K562 (cell line): ENCODE data around the gene HCST. TPM values are rescaled to one million over a fixed set of nuclear protein-coding genes. Genes with fewer than 3 reads are reported as not detected.

Source experiments
- ATAC-seq: fragments of 200-7000 bp; cut with Tn5 transposase; 3 replicates; pipeline ENCODE4 v1.9.1; 2020; ENCODE audit warnings: moderate library complexity
- BruUV-seq: library from RNA; stranded (reverse); fragments of 400-500 nt; replicated peaks from 2 replicates; lab custom pipeline; 2021; lab: Mats Ljungman, UMichigan
- CTCF ChIA-PET: fragments of 300-600 bp; formaldehyde crosslinking; extraction: SDS; loops from one replicate; lab custom pipeline; 2021; ENCODE audit warnings: low intra/inter-chr PET ratio; lab: Yijun Ruan, JAX
- POLR2A ChIA-PET: fragments of 300-600, 350-650 bp; sonication (Branson Sonifier 250); formaldehyde crosslinking; extraction: SDS; loops from one replicate; lab custom pipeline; 2021; ENCODE audit warnings: antibody characterized with exemption, inconsistent platforms; lab: Yijun Ruan, JAX
- DNase-seq, 4 experiments: peaks; one replicate each; pipeline versions ENCODE4 v3.0.0 to v3.0.0-alpha.2; 2011 to 2018; ENCODE audit warnings: low spot score in 3 of 4, mixed read lengths in 3 of 4; ENCODE audit errors: extremely low read depth in 1 of 4
- FAIRE-seq: peaks from 2 replicates; lab custom pipeline; 2011; peaks lifted over from hg19 to GRCh38; lab: Jason Lieb, UNC
- H2AFZ ChIP-seq: 2 replicates; pipeline ENCODE4 v1.6.0; 2011; ENCODE audit warnings: low read depth, low read length, control low read depth, inconsistent platforms
- H3K27ac ChIP-seq: fragments of 200-600 bp; 3 replicates; pipeline ENCODE4 v1.8.0; 2011; ENCODE audit warnings: low read depth, mild to moderate bottlenecking, control low read depth, inconsistent platforms, low read length, moderate library complexity, mixed read lengths; ENCODE audit errors: extremely low read depth
- H3K27me3 ChIP-seq, 2 experiments: fragments of 300-600 bp in 1 of 2; 2 replicates in 1 of 2; 3 replicates in 1 of 2; pipeline versions ENCODE4 v1.6.0 to v1.8.0; 2011; ENCODE audit warnings: inconsistent platforms in 2 of 2, low read length in 2 of 2, mild to moderate bottlenecking in 1 of 2, mixed read lengths in 1 of 2, moderate library complexity in 1 of 2; ENCODE audit not compliant: control insufficient read depth in 2 of 2, insufficient read depth in 2 of 2
- H3K36me3 ChIP-seq: fragments of 300-600 bp; 3 replicates; pipeline ENCODE4 v1.8.0; 2011; ENCODE audit warnings: mild to moderate bottlenecking, low read length, inconsistent platforms; ENCODE audit not compliant: control insufficient read depth, insufficient read depth
- H3K4me1 ChIP-seq, 2 experiments: fragments of 200-600 bp in 1 of 2; replicated peaks in 1 of 2; 2 replicates in 1 of 2; 3 replicates in 1 of 2; pipeline versions ENCODE4 v1.5.1 to v1.8.0; 2011; ENCODE audit warnings: inconsistent platforms in 2 of 2, low read length in 2 of 2, mild to moderate bottlenecking in 1 of 2, mixed read lengths in 1 of 2, moderate library complexity in 1 of 2; ENCODE audit not compliant: control insufficient read depth in 2 of 2, insufficient read depth in 2 of 2
- H3K4me2 ChIP-seq: 2 replicates; pipeline ENCODE4 v1.6.1; 2011; ENCODE audit warnings: low read length, control low read depth, inconsistent platforms, mixed read lengths; ENCODE audit not compliant: insufficient read depth
- H3K4me3 ChIP-seq: fragments of 200-600 bp; sonication (generic), shearing (Covaris generic); 2 replicates; pipeline ENCODE4 v1.5.1; 2016; ENCODE audit warnings: control low read depth, inconsistent platforms
- H3K79me2 ChIP-seq: fragments of 200-600 bp; 3 replicates; pipeline ENCODE4 v1.8.0; 2011; ENCODE audit warnings: low read length, inconsistent platforms; ENCODE audit not compliant: control insufficient read depth, insufficient read depth
- H3K9ac ChIP-seq, 2 experiments: 2 replicates each; pipeline versions ENCODE4 v1.6.0 to v1.6.1; 2011; ENCODE audit warnings: low read depth in 2 of 2, low read length in 2 of 2, control low read depth in 1 of 2, inconsistent platforms in 1 of 2, mild to moderate bottlenecking in 1 of 2, mixed read lengths in 1 of 2; ENCODE audit not compliant: insufficient read depth in 1 of 2
- H3K9me1 ChIP-seq: one replicate; pipeline ENCODE4 v1.6.0; 2011; ENCODE audit warnings: inconsistent platforms, mild to moderate bottlenecking, low read length, moderate library complexity; ENCODE audit not compliant: control insufficient read depth, insufficient read depth
- H3K9me3 ChIP-seq: replicated peaks from 2 replicates; pipeline ENCODE4 v1.5.1; 2011; ENCODE audit warnings: low read depth, low read length, inconsistent platforms; ENCODE audit not compliant: control insufficient read depth, insufficient read depth
- H4K20me1 ChIP-seq: replicated peaks from 2 replicates; pipeline ENCODE4 v1.6.1; 2011; ENCODE audit warnings: low read length, inconsistent platforms, mixed read lengths; ENCODE audit not compliant: control insufficient read depth, insufficient read depth
- HDAC3 ChIP-seq: fragments of 450-650 bp; IDR thresholded peaks from 2 replicates; pipeline ENCODE4 v1.6.1; 2018; ENCODE audit warnings: borderline replicate concordance, mild to moderate bottlenecking, moderate library complexity; ENCODE audit not compliant: partially characterized antibody
- HSF4 ChIP-seq: fragments of 250-450 bp; sonication (Bioruptor Pico); IDR thresholded peaks from 2 replicates; pipeline ENCODE4 v2.1.2; 2022; ENCODE audit warnings: mild to moderate bottlenecking, moderate library complexity, borderline replicate concordance
- KLF13 ChIP-seq: fragments of 450-650 bp; IDR thresholded peaks from 2 replicates; pipeline ENCODE4 v1.6.1; 2016; ENCODE audit warnings: missing genetic modification characterization, low read depth, mild to moderate bottlenecking, missing compliant biosample characterization, moderate library complexity, borderline replicate concordance
- NFXL1 ChIP-seq: fragments of 450-650 bp; formaldehyde crosslinking; IDR thresholded peaks from 2 replicates; pipeline ENCODE4 v1.4.0; 2021; ENCODE audit warnings: mild to moderate bottlenecking
- RBM25 ChIP-seq: fragments of 200-400 bp; formaldehyde crosslinking; IDR thresholded peaks from 2 replicates; pipeline ENCODE4 v1.6.1; 2018; ENCODE audit warnings: low read length, low read depth, moderate library complexity; ENCODE audit not compliant: severe bottlenecking
- ZFP30 ChIP-seq: fragments of 250-450 bp; sonication (Bioruptor Pico); IDR thresholded peaks from 2 replicates; pipeline ENCODE4 v1.8.0; 2022; ENCODE audit warnings: moderate library complexity, mild to moderate bottlenecking, inconsistent platforms, borderline replicate concordance
- ZNF133 ChIP-seq: fragments of 250-450 bp; sonication (Bioruptor Pico); IDR thresholded peaks from 2 replicates; pipeline ENCODE4 v1.4.0; 2020; ENCODE audit warnings: mild to moderate bottlenecking
- ZNF324 ChIP-seq: fragments of 250-450 bp; sonication (Bioruptor Pico); IDR thresholded peaks from 2 replicates; pipeline ENCODE4 v1.4.0; 2020; ENCODE audit warnings: mild to moderate bottlenecking
- ZNF384 ChIP-seq: IDR thresholded peaks from 2 replicates; pipeline ENCODE4 v1.6.1; 2012; ENCODE audit warnings: low read depth, low read length, improper control_type of control experiment
- WGBS: fragments of 100-300 bp; shearing (Covaris generic); methylation state at CpG from one replicate; pipeline ENCODE4 v1.1.6; 2016; ENCODE audit warnings: low coverage, mixed read lengths; ENCODE audit not compliant: insufficient coverage; ENCODE audit errors: missing lambda C conversion rate; 5-methylcytosine and 5-hydroxymethylcytosine counted together
- in situ Hi-C: fragments of 300-500 bp; cut with MboI; formaldehyde crosslinking; loops from 4 replicates; pipeline ENCODE4 v1.15.0; 2018; ENCODE audit warnings: inconsistent platforms, mixed read lengths
- intact Hi-C: fragments of 100-400 bp; cut with micrococcal nuclease; formaldehyde crosslinking; loops from 2 replicates; pipeline ENCODE4 v1.14.2; 2022
- polyA plus RNA-seq, 8 experiments: library from polyadenylated mRNA; depleted of rRNA in 4 of 8; stranded (reverse) in 5 of 8; unstranded in 3 of 8; fragments of >200 nt; fragmentation: Nextera tagmentation in 2 of 8; fragmentation: Illumina TruSeq in 1 of 8; extraction: Ambion mirVana in 2 of 8; extraction: Trizol in 1 of 8; gene quantifications; 2 replicates each; pipeline versions ENCODE4 v1.2.1 to v1.2.3, GENCODE V29; 2011 to 2014; ENCODE audit warnings: inconsistent platforms in 1 of 8, missing spikeins in 1 of 8
- total RNA-seq, 7 experiments: library from RNA; depleted of rRNA in 6 of 7; stranded (reverse); fragments of >200 nt in 6 of 7; fragmentation: Illumina TruSeq in 2 of 7; extraction: Trizol in 2 of 7; gene quantifications; 2 replicates each; pipeline versions ENCODE4 v1.2.1 to v1.2.3, GENCODE V29; 2011 to 2021; ENCODE audit warnings: low replicate concordance in 1 of 7
- TF ChIP-seq, protein P1 (sequence below): fragments of 250-450 bp; sonication (Bioruptor Pico); IDR thresholded peaks from 2 replicates; pipeline ENCODE4 v1.4.0; 2020; ENCODE audit warnings: borderline replicate concordance
- TF ChIP-seq, protein P2 (sequence below): sonication (generic); formaldehyde crosslinking; IDR thresholded peaks from 2 replicates; pipeline ENCODE4 v1.8.1; 2023; ENCODE audit warnings: mild to moderate bottlenecking, missing genetic modification reagents
- TF ChIP-seq, protein P3 (sequence below): sonication (generic); formaldehyde crosslinking; IDR thresholded peaks from 2 replicates; pipeline ENCODE4 v1.9.0; 2022; ENCODE audit warnings: mild to moderate bottlenecking, missing genetic modification reagents

HCST gene
- total and polyA plus RNA-seq, 9 of the 15 experiments (the other 6 are each of a cell fraction or from before 2014, with no cell fraction given), result 0.29 to 1.9 (median 0.95) TPM; not detected in 2

DNA sequence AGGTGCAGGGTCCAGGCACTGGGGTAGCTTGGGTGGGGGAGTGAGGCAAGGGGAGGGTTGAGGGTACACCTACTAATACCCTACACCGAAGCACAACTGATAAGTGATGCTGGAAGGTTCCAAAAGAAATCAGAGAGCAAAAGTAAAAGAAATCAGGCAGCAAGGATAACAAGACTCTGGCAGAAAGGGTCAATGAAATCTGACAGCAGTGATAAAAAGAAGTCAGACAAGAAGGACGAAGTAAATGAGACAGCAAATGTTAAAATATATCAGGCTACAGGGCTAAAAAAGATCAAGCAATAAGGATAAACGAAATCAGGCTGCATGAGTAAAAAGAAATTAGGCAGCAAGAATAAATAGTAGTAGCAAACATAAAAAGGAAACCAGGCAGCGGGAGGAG lies 38.5 kb downstream of the HCST start:
- no peak for FAIRE-seq
- no TSS peak for BruUV-seq
- CTCF ChIA-PET, result no interaction called here
- H3K4me2 ChIP-seq, result no peak overlapping the region
- no peak overlapping the region for H3K4me3 ChIP-seq
- peaks cover 0 to 33% of the 10 kb centered on the region in 2 experiments; a peak in 3 of 5 replicates for H3K4me1 ChIP-seq
- H3K9me3 ChIP-seq, result no peaks in the 10 kb centered on the region
- no peak overlapping the region for H3K9ac ChIP-seq
- 0% methylated on average over 4 of the region's 4 CpGs for WGBS
- peaks cover 41 to 85% of the 10 kb centered on the region in 2 experiments for H3K27me3 ChIP-seq
- no peaks in the 10 kb centered on the region for H3K36me3 ChIP-seq
- TF ChIP-seq ZFP30 (CRISPR knock-in tag) (no peak), ZNF133 (CRISPR knock-in tag) (no peak), ZNF324 (no peak), ZNF384 (no peak), KLF13 (tag) (no peak), HSF4 (CRISPR knock-in tag) (no peak), RBM25 (no peak), NFXL1 (no peak), HDAC3 (no peak)
- TF ChIP-seq, protein P1, sequence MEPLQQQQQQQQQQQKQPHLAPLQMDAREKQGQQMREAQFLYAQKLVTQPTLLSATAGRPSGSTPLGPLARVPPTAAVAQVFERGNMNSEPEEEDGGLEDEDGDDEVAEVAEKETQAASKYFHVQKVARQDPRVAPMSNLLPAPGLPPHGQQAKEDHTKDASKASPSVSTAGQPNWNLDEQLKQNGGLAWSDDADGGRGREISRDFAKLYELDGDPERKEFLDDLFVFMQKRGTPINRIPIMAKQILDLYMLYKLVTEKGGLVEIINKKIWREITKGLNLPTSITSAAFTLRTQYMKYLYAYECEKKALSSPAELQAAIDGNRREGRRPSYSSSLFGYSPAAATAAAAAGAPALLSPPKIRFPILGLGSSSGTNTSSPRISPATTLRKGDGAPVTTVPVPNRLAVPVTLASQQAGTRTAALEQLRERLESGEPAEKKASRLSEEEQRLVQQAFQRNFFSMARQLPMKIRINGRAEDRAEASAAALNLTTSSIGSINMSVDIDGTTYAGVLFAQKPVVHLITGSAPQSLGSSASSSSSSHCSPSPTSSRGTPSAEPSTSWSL (CRISPR knock-in tag), result no peak
- TF ChIP-seq, protein P2, sequence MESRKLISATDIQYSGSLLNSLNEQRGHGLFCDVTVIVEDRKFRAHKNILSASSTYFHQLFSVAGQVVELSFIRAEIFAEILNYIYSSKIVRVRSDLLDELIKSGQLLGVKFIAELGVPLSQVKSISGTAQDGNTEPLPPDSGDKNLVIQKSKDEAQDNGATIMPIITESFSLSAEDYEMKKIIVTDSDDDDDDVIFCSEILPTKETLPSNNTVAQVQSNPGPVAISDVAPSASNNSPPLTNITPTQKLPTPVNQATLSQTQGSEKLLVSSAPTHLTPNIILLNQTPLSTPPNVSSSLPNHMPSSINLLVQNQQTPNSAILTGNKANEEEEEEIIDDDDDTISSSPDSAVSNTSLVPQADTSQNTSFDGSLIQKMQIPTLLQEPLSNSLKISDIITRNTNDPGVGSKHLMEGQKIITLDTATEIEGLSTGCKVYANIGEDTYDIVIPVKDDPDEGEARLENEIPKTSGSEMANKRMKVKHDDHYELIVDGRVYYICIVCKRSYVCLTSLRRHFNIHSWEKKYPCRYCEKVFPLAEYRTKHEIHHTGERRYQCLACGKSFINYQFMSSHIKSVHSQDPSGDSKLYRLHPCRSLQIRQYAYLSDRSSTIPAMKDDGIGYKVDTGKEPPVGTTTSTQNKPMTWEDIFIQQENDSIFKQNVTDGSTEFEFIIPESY, result no peak
- TF ChIP-seq, protein P3, sequence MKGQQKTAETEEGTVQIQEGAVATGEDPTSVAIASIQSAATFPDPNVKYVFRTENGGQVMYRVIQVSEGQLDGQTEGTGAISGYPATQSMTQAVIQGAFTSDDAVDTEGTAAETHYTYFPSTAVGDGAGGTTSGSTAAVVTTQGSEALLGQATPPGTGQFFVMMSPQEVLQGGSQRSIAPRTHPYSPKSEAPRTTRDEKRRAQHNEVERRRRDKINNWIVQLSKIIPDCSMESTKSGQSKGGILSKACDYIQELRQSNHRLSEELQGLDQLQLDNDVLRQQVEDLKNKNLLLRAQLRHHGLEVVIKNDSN, result no peak
- TF ChIP-seq, all 486 proteins: peak for 0
- Histone ChIP-seq H2AFZ (no peak overlapping the region), H3K79me2 (no peaks in the 10 kb centered on the region), H4K20me1 (peaks cover 16% of the 10 kb centered on the region; the same call in 1 of the 2 replicates), H3K27ac (no peak overlapping the region), H3K9me1 (no peaks in the 10 kb centered on the region)
- intact Hi-C loops, result no loop called here
- ATAC-seq (no peak), DNase-seq (no peak)
- in situ Hi-C loops, result no loop called here
- POLR2A ChIA-PET, result interaction anchor here (1.3 kb wide), 1 partner anchor 17 kb away, joined by 4 read pairs; no protein-coding TSS in a partner anchor
